Stimulated activated CD8-positive, alpha-beta memory T cell treated with anti-CD3 and anti-CD28 coated beads, Interleukin-4, amount 100 ng/mL, for 4 hours (primary cell): ENCODE results near the gene SARS1.
"Not testable (repeated sequence)": the region's sequence is repeated elsewhere in the genome, so short reads cannot be mapped to it uniquely, and the experiment has no call there.

Source experiments
- DNase-seq, 2 donors: peaks; one replicate each; pipeline ENCODE4 v3.0.0-alpha.2; 2020; ENCODE audit warnings: low read depth in 2 of 2, low spot score in 1 of 2

Gene SARS1

GRCh38 chr1:109192433-109192832 is 21.3 kb upstream of the SARS1 start:
- no peak for DNase-seq

GRCh38 chr1:109193653-109194590 is 19.8 kb upstream of the SARS1 start:
- no peak for DNase-seq

- no peak for DNase-seq
Observed at GRCh38 chr1:109197158-109198042, 16.3 kb upstream of the SARS1 start.

GRCh38 chr1:109198043-109198695 is 15.5 kb upstream of the SARS1 start:
- no peak for DNase-seq

- DNase-seq: no peak
Observed at GRCh38 chr1:109198745-109199144, 15.0 kb upstream of the SARS1 start.

- no peak for DNase-seq
Observed at GRCh38 chr1:109199710-109200109, 14.0 kb upstream of the SARS1 start.

GRCh38 chr1:109201123-109201703 is 12.5 kb upstream of the SARS1 start:
- DNase-seq: peak; percentile 21 to 34

- no peak for DNase-seq
Observed at GRCh38 chr1:109204484-109204883, 9.2 kb upstream of the SARS1 start.

GRCh38 chr1:109206339-109206738 is 7.4 kb upstream of the SARS1 start:
- DNase-seq: no peak

GRCh38 chr1:109207467-109208103 is 6.1 kb upstream of the SARS1 start:
- DNase-seq: no peak

- no peak for DNase-seq
Observed at GRCh38 chr1:109208394-109208793, 5.3 kb upstream of the SARS1 start.

- no peak for DNase-seq
Observed at GRCh38 chr1:109208836-109209463, 4.8 kb upstream of the SARS1 start.

GRCh38 chr1:109210058-109210457 is 3.7 kb upstream of the SARS1 start:
- no peak for DNase-seq

- DNase-seq: no peak
Observed at GRCh38 chr1:109213345-109213823, 334 bp upstream of the SARS1 start.

GRCh38 chr1:109214695-109215623 is 1.2 kb downstream of the SARS1 start:
- peak in 1 of 2 donors; percentile 11 for DNase-seq

GRCh38 chr1:109216662-109217061 is 2.9 kb downstream of the SARS1 start:
- no peak for DNase-seq

- no peak for DNase-seq
Observed at GRCh38 chr1:109218516-109218915, 4.8 kb downstream of the SARS1 start.

GRCh38 chr1:109221201-109221600 is 7.5 kb downstream of the SARS1 start:
- DNase-seq: not testable (repeated sequence)

GRCh38 chr1:109225308-109225707 is 11.6 kb downstream of the SARS1 start:
- no peak for DNase-seq
